ENCODE measurements around the gene RGS7BP. TPM values are rescaled to one million over a fixed set of nuclear protein-coding genes. Genes with fewer than 3 reads are reported as not detected.

The RGS7BP gene
- total RNA-seq, 1 donor from 2014 or later, result 2.4 TPM

- no peaks in the 10 kb centered on the region for H3K9me3 ChIP-seq
- DNase-seq (no peak), ATAC-seq (no peak)
- no peaks in the 10 kb centered on the region for H3K36me3 ChIP-seq
- no peak for TF ChIP-seq CTCF (IDR thresholded peaks at IDR 0.05)
- peaks cover 8% of the 10 kb centered on the region for H3K27me3 ChIP-seq
- no peak overlapping the region for H3K4me3 ChIP-seq
- intact Hi-C loops (cut with DNase I), result no loop called here
- H3K27ac ChIP-seq, result no peak overlapping the region
- H3K4me1 ChIP-seq, result no peaks in the 10 kb centered on the region
These were observed 110.1 kb downstream of the RGS7BP start for GRCh38 chr5:64615895-64616294.

- Histone ChIP-seq H3K36me3 (no peaks in the 10 kb centered on the region), H3K27me3 (no peaks in the 10 kb centered on the region), H3K9me3 (no peaks in the 10 kb centered on the region), H3K4me1 (no peaks in the 10 kb centered on the region), H3K4me3 (no peak overlapping the region), H3K27ac (no peak overlapping the region)
- intact Hi-C loops (cut with DNase I), result loop anchor here (10.0 kb wide), 1 partner anchor 385 kb away; no protein-coding TSS in a partner anchor
- no peak for TF ChIP-seq CTCF (IDR thresholded peaks at IDR 0.05)
- DNase-seq, result no peak
- no peak for ATAC-seq
These were observed 113.8 kb downstream of the RGS7BP start for GRCh38 chr5:64619609-64620008.

DNA sequence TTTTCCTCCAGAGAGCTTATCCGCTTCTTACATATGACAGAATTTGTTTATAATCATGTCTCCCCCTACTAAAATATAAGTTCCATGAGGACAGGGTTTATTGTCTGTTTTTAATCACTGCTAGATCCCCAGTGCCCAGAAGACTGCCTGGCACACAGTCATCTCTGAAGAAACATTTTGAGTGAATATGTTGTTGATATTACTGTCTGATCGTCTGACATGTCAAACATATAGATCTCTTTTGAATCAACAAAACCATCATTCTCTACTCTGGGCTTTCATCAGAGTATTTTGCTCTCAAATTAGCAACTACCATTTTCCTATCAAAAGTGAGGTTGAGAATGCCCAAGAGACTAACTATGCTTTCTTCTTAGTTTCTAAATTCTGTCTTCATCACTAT, 117.2 kb downstream of the RGS7BP start:
- intact Hi-C loops (cut with DNase I), result loop anchor here (10.0 kb wide), 1 partner anchor 388 kb away; no protein-coding TSS in a partner anchor
- no peak for TF ChIP-seq CTCF (IDR thresholded peaks at IDR 0.05)
- Histone ChIP-seq H3K27ac (no peak overlapping the region), H3K27me3 (no peaks in the 10 kb centered on the region), H3K36me3 (no peaks in the 10 kb centered on the region), H3K9me3 (no peaks in the 10 kb centered on the region), H3K4me3 (no peak overlapping the region), H3K4me1 (no peaks in the 10 kb centered on the region)
- ATAC-seq, result no peak
- no peak for DNase-seq

GRCh38 chr5:64625678-64626077, 119.9 kb downstream of the RGS7BP start:
- Histone ChIP-seq H3K9me3 (no peaks in the 10 kb centered on the region), H3K36me3 (no peaks in the 10 kb centered on the region), H3K4me3 (no peak overlapping the region), H3K27me3 (no peaks in the 10 kb centered on the region), H3K4me1 (no peaks in the 10 kb centered on the region), H3K27ac (no peak overlapping the region)
- no peak for DNase-seq
- no peak for TF ChIP-seq CTCF (IDR thresholded peaks at IDR 0.05)
- no peak for ATAC-seq
- intact Hi-C loops (cut with DNase I), result loop anchor here (10.0 kb wide), 1 partner anchor 391 kb away; no protein-coding TSS in a partner anchor

DNA sequence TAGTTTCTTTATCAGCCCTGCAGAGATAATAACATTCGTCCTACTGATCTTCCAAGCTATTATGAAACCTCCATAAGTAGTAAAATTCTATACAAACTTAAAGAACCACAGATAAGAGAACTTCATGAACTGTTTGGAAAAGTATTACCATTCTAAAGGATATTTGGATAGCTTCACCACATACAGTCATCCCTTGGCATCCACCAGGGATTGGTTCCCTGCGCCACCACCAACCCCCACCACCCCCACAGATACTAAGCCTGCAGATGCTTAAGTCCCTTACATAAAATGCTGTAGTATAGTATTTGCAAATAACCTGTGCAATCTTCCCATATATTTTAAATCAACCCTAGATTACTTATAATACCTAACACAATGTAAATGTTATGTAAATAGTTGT, 123.1 kb downstream of the RGS7BP start:
- Histone ChIP-seq H3K27me3 (no peaks in the 10 kb centered on the region), H3K4me1 (no peaks in the 10 kb centered on the region), H3K4me3 (no peak overlapping the region), H3K27ac (no peak overlapping the region), H3K36me3 (no peaks in the 10 kb centered on the region), H3K9me3 (no peaks in the 10 kb centered on the region)
- TF ChIP-seq CTCF (IDR thresholded peaks at IDR 0.05), result no peak
- DNase-seq (no peak), ATAC-seq (no peak)
- intact Hi-C loops (cut with DNase I), result loop anchor here (10.0 kb wide), 1 partner anchor 394 kb away; no protein-coding TSS in a partner anchor

DNA sequence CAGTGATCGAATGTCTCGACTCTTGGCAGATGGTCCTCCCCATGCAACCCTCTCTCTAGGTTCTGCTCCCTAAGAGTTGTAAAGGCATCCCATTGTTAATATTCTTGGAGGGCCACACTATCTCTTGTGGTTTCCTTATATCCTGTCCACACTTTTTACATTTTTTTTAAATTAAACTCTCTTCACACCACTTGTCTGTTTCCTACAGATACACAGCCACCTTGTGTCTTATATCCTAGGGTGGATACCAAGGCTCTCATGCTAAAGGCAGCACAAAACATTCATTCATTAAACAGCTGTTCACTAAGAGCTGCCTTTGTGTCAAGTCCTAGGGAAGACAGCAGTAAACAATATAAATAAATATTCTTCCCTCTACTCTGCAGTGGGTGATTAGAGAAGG, 124.0 kb downstream of the RGS7BP start:
- Histone ChIP-seq H3K27me3 (no peaks in the 10 kb centered on the region), H3K36me3 (no peaks in the 10 kb centered on the region), H3K9me3 (no peaks in the 10 kb centered on the region), H3K27ac (no peak overlapping the region), H3K4me3 (no peak overlapping the region), H3K4me1 (no peaks in the 10 kb centered on the region)
- no peak for DNase-seq
- no peak for TF ChIP-seq CTCF (IDR thresholded peaks at IDR 0.05)
- ATAC-seq, result no peak
- intact Hi-C loops (cut with DNase I), result loop anchor here (10.0 kb wide), 2 partner anchors 155 to 395 kb away; no protein-coding TSS in a partner anchor

Measured in upper lobe of right lung (tissue), 1 donor.